CD4-positive, CD25-positive, alpha-beta regulatory T cell (primary cell): ENCODE results near the gene FGGY. TPM values are rescaled to one million over a fixed set of nuclear protein-coding genes. Genes with fewer than 3 reads are reported as not detected.
"Not testable (repeated sequence)": the region's sequence is repeated elsewhere in the genome, so short reads cannot be mapped to it uniquely, and the experiment has no call there.

Source experiments
- ATAC-seq, 2 donors: fragments of 150-1000 bp; cut with Tn5 transposase; one replicate each; pipeline ENCODE4 v1.10.0; 2021; ENCODE audit warnings: low read depth in 2 of 2, moderate number of reproducible peaks in 2 of 2, moderate library complexity in 1 of 2
- DNase-seq, 3 donors: peaks; one replicate each; pipeline versions ENCODE4 v3.0.0 to v3.0.0-alpha.2; 2012 to 2022; ENCODE audit warnings: mixed read lengths in 1 of 3
- H3K27ac ChIP-seq: one replicate; pipeline ENCODE4 v1.7.0; 2013; ENCODE audit warnings: mild to moderate bottlenecking, low read length; ENCODE audit not compliant: insufficient read depth, poor library complexity, severe bottlenecking
- H3K27me3 ChIP-seq: one replicate; pipeline ENCODE4 v1.7.0; 2013; ENCODE audit warnings: low read length; ENCODE audit not compliant: control insufficient read depth, insufficient read depth
- H3K36me3 ChIP-seq: one replicate; pipeline ENCODE4 v1.7.0; 2013; ENCODE audit warnings: mild to moderate bottlenecking, low read length, moderate library complexity; ENCODE audit not compliant: control insufficient read depth, insufficient read depth
- H3K4me1 ChIP-seq: 2 replicates; pipeline ENCODE4 v1.7.0; 2013; ENCODE audit warnings: mild to moderate bottlenecking, low read length; ENCODE audit not compliant: insufficient read depth, control insufficient read depth, poor library complexity, severe bottlenecking
- H3K4me3 ChIP-seq: one replicate; pipeline ENCODE4 v1.7.0; 2013; ENCODE audit warnings: low read depth, mild to moderate bottlenecking, low read length, moderate library complexity
- H3K9me3 ChIP-seq, 2 experiments: 1 replicate in 1 of 2; 2 replicates in 1 of 2; pipeline ENCODE4 v1.7.0; 2013; ENCODE audit warnings: low read length in 2 of 2, mild to moderate bottlenecking in 1 of 2, moderate library complexity in 1 of 2; ENCODE audit not compliant: control insufficient read depth in 2 of 2
- H3K27ac Mint-ChIP-seq, 3 donors: one replicate each; pipeline ENCODE4 v1.8.0; 2020 to 2022; ENCODE audit warnings: mild to moderate bottlenecking in 3 of 3, mixed read lengths in 3 of 3, moderate library complexity in 2 of 3
- H3K27me3 Mint-ChIP-seq: one replicate; pipeline ENCODE4 v1.8.0; 2022; ENCODE audit warnings: mild to moderate bottlenecking, mixed read lengths
- H3K36me3 Mint-ChIP-seq: one replicate; pipeline ENCODE4 v1.8.0; 2020; ENCODE audit warnings: mixed read lengths
- H3K4me1 Mint-ChIP-seq, 4 donors: one replicate each; pipeline ENCODE4 v1.8.0; 2020 to 2022; ENCODE audit warnings: mixed read lengths in 4 of 4, mild to moderate bottlenecking in 1 of 4
- H3K4me3 Mint-ChIP-seq, 4 donors: one replicate each; pipeline ENCODE4 v1.8.0; 2020 to 2022; ENCODE audit warnings: mild to moderate bottlenecking in 4 of 4, mixed read lengths in 4 of 4, moderate library complexity in 3 of 4
- H3K9me3 Mint-ChIP-seq, 7 donors: one replicate each; pipeline ENCODE4 v1.8.0; 2020 to 2022; ENCODE audit warnings: mixed read lengths in 7 of 7, mild to moderate bottlenecking in 3 of 7, moderate library complexity in 2 of 7
- polyA plus RNA-seq, 4 donors: library from polyadenylated mRNA; unstranded; fragments of 300-500 nt; fragmentation: Illumina TruSeq; gene quantifications; one replicate each; pipeline ENCODE4 v1.2.3, GENCODE V29; 2021
- total RNA-seq: library from RNA; stranded (reverse); gene quantifications from one replicate; pipeline ENCODE4 v1.2.3, GENCODE V29; 2022

The FGGY gene
- total and polyA plus RNA-seq, 5 donors from 2014 or later = 1.9 to 7.7 (median 4.5) TPM

- Mint-ChIP-seq H3K9me3 (peaks cover 0 to 22% (median 6%) of the 10 kb centered on the region in 7 donors), H3K4me3 (no peak overlapping the region), H3K36me3 (peaks cover 20% of the 10 kb centered on the region), H3K27me3 (no peaks in the 10 kb centered on the region), H3K27ac (no peak overlapping the region), H3K4me1 (peaks cover 0 to 2% (median 0%) of the 10 kb centered on the region in 4 donors)
- Histone ChIP-seq H3K4me3 (no peak overlapping the region), H3K9me3 (peaks cover 0 to 4% of the 10 kb centered on the region in 2 experiments), H3K4me1 (no peaks in the 10 kb centered on the region), H3K27ac (no peak overlapping the region), H3K36me3 (no peaks in the 10 kb centered on the region), H3K27me3 (no peaks in the 10 kb centered on the region)
- no peak for DNase-seq
- no peak for ATAC-seq
Observed at GRCh38 chr1:59557549-59557885, 260.6 kb downstream of the FGGY start.

GRCh38 chr1:59558580-59558979 is 261.7 kb downstream of the FGGY start:
- not testable (repeated sequence) for H3K4me3 Mint-ChIP-seq, H3K27ac Mint-ChIP-seq, H3K4me1 Mint-ChIP-seq, H3K9me3 ChIP-seq, H3K4me3 ChIP-seq, H3K4me1 ChIP-seq, H3K27me3 Mint-ChIP-seq, ATAC-seq, H3K27me3 ChIP-seq, H3K36me3 ChIP-seq, H3K27ac ChIP-seq, DNase-seq
- H3K9me3 Mint-ChIP-seq = peaks cover 0 to 22% (median 6%) of the 10 kb centered on the region in 7 donors
- peaks cover 20% of the 10 kb centered on the region for H3K36me3 Mint-ChIP-seq

- ATAC-seq = no peak
Observed at GRCh38 chr1:59560807-59561450, 264.0 kb downstream of the FGGY start.

GRCh38 chr1:59561796-59562195 is 264.9 kb downstream of the FGGY start:
- peaks cover 5% of the 10 kb centered on the region for H3K36me3 Mint-ChIP-seq
- H3K27me3 Mint-ChIP-seq = no peaks in the 10 kb centered on the region
- no peak for ATAC-seq
- Histone ChIP-seq H3K27ac (no peak overlapping the region), H3K36me3 (no peaks in the 10 kb centered on the region), H3K27me3 (no peaks in the 10 kb centered on the region), H3K9me3 (peaks cover 0 to 4% of the 10 kb centered on the region in 2 experiments), H3K4me1 (no peaks in the 10 kb centered on the region), H3K4me3 (no peak overlapping the region)
- H3K9me3 Mint-ChIP-seq = peaks cover 0 to 22% (median 5%) of the 10 kb centered on the region in 7 donors
- peaks cover 0 to 3% (median under 1%) of the 10 kb centered on the region in 4 donors for H3K4me1 Mint-ChIP-seq
- no peak overlapping the region for H3K27ac Mint-ChIP-seq
- no peak overlapping the region for H3K4me3 Mint-ChIP-seq
- DNase-seq = no peak

More at GRCh38 chr1:59560807-59561450, 264.0 kb downstream of the FGGY start:
- H3K36me3 Mint-ChIP-seq = peaks cover 5% of the 10 kb centered on the region
- Histone ChIP-seq H3K36me3 (no peaks in the 10 kb centered on the region), H3K27me3 (no peaks in the 10 kb centered on the region), H3K4me3 (no peak overlapping the region), H3K4me1 (no peaks in the 10 kb centered on the region), H3K9me3 (peaks cover 0 to 4% of the 10 kb centered on the region in 2 experiments), H3K27ac (no peak overlapping the region)
- H3K27me3 Mint-ChIP-seq = no peaks in the 10 kb centered on the region
- no peak overlapping the region for H3K4me3 Mint-ChIP-seq
- H3K27ac Mint-ChIP-seq = no peak overlapping the region
- H3K4me1 Mint-ChIP-seq = peaks cover 0 to 3% (median under 1%) of the 10 kb centered on the region in 4 donors
- H3K9me3 Mint-ChIP-seq = peaks cover 0 to 22% (median 6%) of the 10 kb centered on the region in 7 donors
- DNase-seq = peak in 1 of 3 donors; percentile 34

- no peak for DNase-seq
- Mint-ChIP-seq H3K9me3 (peaks cover 0 to 2% (median 0%) of the 10 kb centered on the region in 7 donors), H3K27ac (no peak overlapping the region), H3K4me1 (peaks cover 0 to 3% (median 1%) of the 10 kb centered on the region in 4 donors), H3K27me3 (no peaks in the 10 kb centered on the region), H3K4me3 (no peak overlapping the region), H3K36me3 (no peaks in the 10 kb centered on the region)
- H3K27ac ChIP-seq = no peak overlapping the region
- no peaks in the 10 kb centered on the region for H3K9me3 ChIP-seq
- H3K36me3 ChIP-seq = no peaks in the 10 kb centered on the region
- no peaks in the 10 kb centered on the region for H3K4me1 ChIP-seq
- no peak overlapping the region for H3K4me3 ChIP-seq
- H3K27me3 ChIP-seq = no peaks in the 10 kb centered on the region
- ATAC-seq = no peak
Observed at GRCh38 chr1:59564192-59564891, 267.4 kb downstream of the FGGY start.

GRCh38 chr1:59565611-59566410 is 268.9 kb downstream of the FGGY start:
- Histone ChIP-seq H3K9me3 (no peaks in the 10 kb centered on the region), H3K4me3 (no peak overlapping the region), H3K27ac (no peak overlapping the region), H3K36me3 (no peaks in the 10 kb centered on the region), H3K27me3 (no peaks in the 10 kb centered on the region), H3K4me1 (peaks cover 10% of the 10 kb centered on the region)
- no peak for ATAC-seq
- Mint-ChIP-seq H3K27ac (no peak overlapping the region), H3K4me1 (peaks cover 4 to 13% (median 12%) of the 10 kb centered on the region in 4 donors), H3K36me3 (no peaks in the 10 kb centered on the region), H3K27me3 (no peaks in the 10 kb centered on the region), H3K9me3 (no peaks in the 10 kb centered on the region), H3K4me3 (no peak overlapping the region)
- no peak for DNase-seq

- Mint-ChIP-seq H3K27ac (no peak overlapping the region), H3K36me3 (no peaks in the 10 kb centered on the region), H3K4me3 (no peak overlapping the region), H3K4me1 (peaks cover 4 to 28% (median 14%) of the 10 kb centered on the region in 4 donors), H3K27me3 (no peaks in the 10 kb centered on the region), H3K9me3 (no peaks in the 10 kb centered on the region)
- no peaks in the 10 kb centered on the region for H3K9me3 ChIP-seq
- H3K4me1 ChIP-seq = peaks cover 12% of the 10 kb centered on the region
- H3K27me3 ChIP-seq = no peaks in the 10 kb centered on the region
- no peak overlapping the region for H3K27ac ChIP-seq
- no peaks in the 10 kb centered on the region for H3K36me3 ChIP-seq
- ATAC-seq = no peak
- H3K4me3 ChIP-seq = no peak overlapping the region
- no peak for DNase-seq
Observed at GRCh38 chr1:59568158-59568935, 271.5 kb downstream of the FGGY start.
